HEK293 (cell line): Measurements from ENCODE around the gene RTCB.

Experiments used
- AEBP2 ChIP-seq: fragments of 450-650 bp; formaldehyde crosslinking; IDR thresholded peaks from 2 replicates; pipeline ENCODE4 v1.5.1; 2016; ENCODE audit warnings: missing biosample characterization, missing genetic modification characterization, borderline replicate concordance
- KLF10 ChIP-seq: fragments of 450-650 bp; IDR thresholded peaks from 2 replicates; pipeline ENCODE4 v1.5.1; 2018; ENCODE audit warnings: missing biosample characterization, mild to moderate bottlenecking, missing genetic modification characterization
- MEIS1 ChIP-seq: sonication (generic); formaldehyde crosslinking; IDR thresholded peaks from 2 replicates; pipeline ENCODE4 v1.8.1; 2022; ENCODE audit warnings: missing genetic modification reagents, mild to moderate bottlenecking, borderline replicate concordance
- MYNN ChIP-seq: fragments of 450-650 bp; formaldehyde crosslinking; IDR thresholded peaks from 2 replicates; pipeline ENCODE4 v1.5.1; 2016; ENCODE audit warnings: missing biosample characterization, missing genetic modification characterization, borderline replicate concordance
- MZF1 ChIP-seq: fragments of 450-650 bp; formaldehyde crosslinking; IDR thresholded peaks from 2 replicates; pipeline ENCODE4 v1.5.1; 2017; ENCODE audit warnings: missing biosample characterization, missing genetic modification characterization, borderline replicate concordance
- PRDM2 ChIP-seq: fragments of 450-650 bp; formaldehyde crosslinking; IDR thresholded peaks from 2 replicates; pipeline ENCODE4 v1.5.1; 2016; ENCODE audit warnings: missing biosample characterization, missing genetic modification characterization, borderline replicate concordance
- WT1 ChIP-seq: fragments of 450-650 bp; formaldehyde crosslinking; IDR thresholded peaks from 2 replicates; pipeline ENCODE4 v1.5.1; 2016; ENCODE audit warnings: missing biosample characterization, missing genetic modification characterization
- ZBTB11 ChIP-seq: fragments of 450-650 bp; formaldehyde crosslinking; conservative IDR thresholded peaks from 2 replicates; pipeline ENCODE4 v1.5.1; 2016; ENCODE audit warnings: low read depth, missing biosample characterization, missing genetic modification characterization
- ZBTB8A ChIP-seq: fragments of 450-650 bp; formaldehyde crosslinking; IDR thresholded peaks from 2 replicates; pipeline ENCODE4 v1.5.1; 2016; ENCODE audit warnings: missing biosample characterization, missing genetic modification characterization
- ZNF112 ChIP-seq: fragments of 450-650 bp; formaldehyde crosslinking; IDR thresholded peaks from 2 replicates; pipeline ENCODE4 v1.5.0; 2017; ENCODE audit warnings: missing biosample characterization, missing genetic modification characterization
- ZNF248 ChIP-seq: fragments of 450-650 bp; formaldehyde crosslinking; IDR thresholded peaks from 2 replicates; pipeline ENCODE4 v1.5.1; 2017; ENCODE audit warnings: missing biosample characterization, missing genetic modification characterization
- ZNF391 ChIP-seq: fragments of 450-650 bp; formaldehyde crosslinking; IDR thresholded peaks from 2 replicates; pipeline ENCODE4 v1.5.1; 2016; ENCODE audit warnings: low read depth, missing biosample characterization, missing genetic modification characterization, borderline replicate concordance
- ZNF394 ChIP-seq: fragments of 450-650 bp; formaldehyde crosslinking; IDR thresholded peaks from 2 replicates; pipeline ENCODE4 v1.5.1; 2016; ENCODE audit warnings: missing biosample characterization, missing genetic modification characterization, mild to moderate bottlenecking, moderate library complexity, borderline replicate concordance
- ZNF513 ChIP-seq: fragments of 450-650 bp; IDR thresholded peaks from 2 replicates; pipeline ENCODE4 v1.5.1; 2018; ENCODE audit warnings: missing biosample characterization, missing genetic modification characterization
- ZNF530 ChIP-seq: fragments of 450-650 bp; formaldehyde crosslinking; IDR thresholded peaks from 2 replicates; pipeline ENCODE4 v1.5.1; 2016; ENCODE audit warnings: low read depth, missing biosample characterization, missing genetic modification characterization
- ZNF544 ChIP-seq: fragments of 450-650 bp; formaldehyde crosslinking; IDR thresholded peaks from 2 replicates; pipeline ENCODE4 v1.5.0; 2017; ENCODE audit warnings: missing biosample characterization, missing genetic modification characterization
- ZNF560 ChIP-seq: fragments of 450-650 bp; formaldehyde crosslinking; IDR thresholded peaks from 2 replicates; pipeline ENCODE4 v1.5.1; 2017; ENCODE audit warnings: missing biosample characterization, missing genetic modification characterization, borderline replicate concordance
- ZNF571 ChIP-seq: fragments of 450-650 bp; formaldehyde crosslinking; IDR thresholded peaks from 2 replicates; pipeline ENCODE4 v1.5.0; 2017; ENCODE audit warnings: missing biosample characterization, missing genetic modification characterization
- ZNF621 ChIP-seq: fragments of 450-650 bp; formaldehyde crosslinking; IDR thresholded peaks from 2 replicates; pipeline ENCODE4 v1.5.1; 2017; ENCODE audit warnings: missing biosample characterization, missing genetic modification characterization
- ZNF629 ChIP-seq: fragments of 450-650 bp; formaldehyde crosslinking; IDR thresholded peaks from 2 replicates; pipeline ENCODE4 v1.5.1; 2017; ENCODE audit warnings: missing biosample characterization, missing genetic modification characterization
- ZNF645 ChIP-seq: fragments of 450-650 bp; formaldehyde crosslinking; IDR thresholded peaks from 2 replicates; pipeline ENCODE4; 2016; ENCODE audit warnings: missing biosample characterization, missing genetic modification characterization
- ZNF76 ChIP-seq: fragments of 450-650 bp; formaldehyde crosslinking; IDR thresholded peaks from 2 replicates; pipeline ENCODE4; 2016; ENCODE audit warnings: low read depth, missing biosample characterization, missing genetic modification characterization, borderline replicate concordance
- ZNF777 ChIP-seq: fragments of 450-650 bp; formaldehyde crosslinking; IDR thresholded peaks from 2 replicates; pipeline ENCODE4 v1.5.1; 2017; ENCODE audit warnings: missing biosample characterization, missing genetic modification characterization, borderline replicate concordance
- ZNF843 ChIP-seq: fragments of 450-650 bp; formaldehyde crosslinking; IDR thresholded peaks from 2 replicates; pipeline ENCODE4 v1.5.1; 2016; ENCODE audit warnings: missing biosample characterization, missing genetic modification characterization
- ZSCAN5A ChIP-seq: fragments of 450-650 bp; formaldehyde crosslinking; IDR thresholded peaks from 2 replicates; pipeline ENCODE4 v1.5.1; 2016; ENCODE audit warnings: missing biosample characterization, missing genetic modification characterization
- ZXDB ChIP-seq: fragments of 450-650 bp; formaldehyde crosslinking; IDR thresholded peaks from 2 replicates; pipeline ENCODE4 v1.5.1; 2016; ENCODE audit warnings: missing biosample characterization, missing genetic modification characterization

RTCB gene

GRCh38 chr22:32448980-32449379, 36.9 kb upstream of the RTCB start (continued):
- TF ChIP-seq PRDM2 (no peak), WT1 (tag by site-specific recombination) (no peak), ZNF112 (tag by site-specific recombination) (no peak), ZXDB (tag by site-specific recombination) (peak; percentile 30; the same call in 1 of the 2 replicates), ZSCAN5A (tag by site-specific recombination) (no peak), ZBTB11 (tag by site-specific recombination) (no peak), ZNF530 (tag by site-specific recombination) (no peak), ZBTB8A (tag by site-specific recombination) (no peak), MZF1 (tag by site-specific recombination) (no peak), ZNF777 (tag by site-specific recombination) (no peak), MYNN (tag by site-specific recombination) (no peak), ZNF248 (no peak), KLF10 (tag by site-specific recombination) (no peak), ZNF513 (tag by site-specific recombination) (no peak), ZNF394 (tag by site-specific recombination) (no peak), ZNF391 (no peak), ZNF560 (tag by site-specific recombination) (no peak), ZNF544 (tag by site-specific recombination) (no peak), ZNF571 (tag by site-specific recombination) (no peak), ZNF645 (tag by site-specific recombination) (no peak), MEIS1 (CRISPR knock-in tag) (no peak), ZNF76 (tag by site-specific recombination) (no peak), ZNF621 (tag by site-specific recombination) (no peak), ZNF629 (peak; percentile 75), ZNF843 (no peak), AEBP2 (tag by site-specific recombination) (no peak)
